ENCODE measurements around the gene OSTC.

Gene OSTC

GRCh38 chr4:108624263-108625056, 25.9 kb upstream of the OSTC start:
- DNase-seq: no peak
- TF ChIP-seq POLR2A (IDR thresholded peaks at IDR 0.05; ENCODE audit: low read length): no peak
- TF ChIP-seq GATA1 (IDR thresholded peaks at IDR 0.05; ENCODE audit: low read depth, low read length): no peak

DNA sequence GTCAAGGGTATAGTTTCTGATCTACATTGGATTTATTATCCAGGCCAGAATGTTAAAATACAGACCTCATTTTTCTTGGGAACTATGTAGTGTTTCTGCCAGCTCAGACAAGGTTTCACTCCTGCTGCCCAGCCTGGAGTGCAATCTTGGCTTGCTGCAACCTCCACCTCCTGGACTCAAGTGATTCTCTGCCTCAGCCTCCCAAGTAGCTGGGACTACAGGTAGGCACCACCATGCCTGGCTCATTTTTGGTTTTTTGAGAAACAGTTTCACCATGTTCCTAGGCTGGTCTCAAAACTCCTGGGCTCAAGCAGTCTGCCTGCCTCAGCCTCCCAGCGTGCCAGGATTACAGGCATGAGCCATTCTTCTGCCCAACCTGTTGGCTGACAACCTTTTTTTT, 24.3 kb upstream of the OSTC start:
- no peak for DNase-seq
- no peak for TF ChIP-seq GATA1 (IDR thresholded peaks at IDR 0.05; ENCODE audit: low read depth, low read length)
- no peak for TF ChIP-seq POLR2A (IDR thresholded peaks at IDR 0.05; ENCODE audit: low read length)

- DNase-seq: no peak
- TF ChIP-seq POLR2A (IDR thresholded peaks at IDR 0.05; ENCODE audit: low read length): no peak
- TF ChIP-seq GATA1 (IDR thresholded peaks at IDR 0.05; ENCODE audit: low read depth, low read length): no peak
These were observed 22.0 kb upstream of the OSTC start for GRCh38 chr4:108628411-108628810.

- no peak for DNase-seq
- no peak for TF ChIP-seq GATA1 (IDR thresholded peaks at IDR 0.05; ENCODE audit: low read depth, low read length)
- no peak for TF ChIP-seq POLR2A (IDR thresholded peaks at IDR 0.05; ENCODE audit: low read length)
These were observed 15.2 kb upstream of the OSTC start for GRCh38 chr4:108635070-108635655.

GRCh38 chr4:108636246-108636645, 14.2 kb upstream of the OSTC start:
- DNase-seq: no peak
- TF ChIP-seq POLR2A (IDR thresholded peaks at IDR 0.05; ENCODE audit: low read length): no peak
- TF ChIP-seq GATA1 (IDR thresholded peaks at IDR 0.05; ENCODE audit: low read depth, low read length): no peak

DNA sequence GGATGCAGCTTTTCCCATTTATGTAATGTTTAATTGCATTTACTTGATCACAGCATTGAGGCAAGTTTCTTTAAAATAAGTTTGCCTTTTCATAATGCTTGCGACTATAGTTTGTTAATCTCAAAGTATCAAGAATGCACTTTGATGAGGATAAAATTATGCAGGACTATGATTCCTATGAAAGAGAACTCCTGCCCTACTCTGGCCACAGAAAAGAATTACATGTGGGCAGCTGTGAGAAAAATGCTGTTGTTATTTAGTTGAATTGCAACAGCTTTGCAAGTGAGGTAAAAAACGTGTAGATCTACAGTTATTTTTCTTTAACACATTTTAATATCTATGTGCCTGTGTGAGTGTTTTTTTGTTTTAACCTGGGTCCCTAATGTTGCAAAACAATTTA, 12.5 kb upstream of the OSTC start:
- no peak for TF ChIP-seq GATA1 (IDR thresholded peaks at IDR 0.05; ENCODE audit: low read depth, low read length)
- no peak for DNase-seq

GRCh38 chr4:108644237-108644636, 6.2 kb upstream of the OSTC start:
- no peak for DNase-seq
- TF ChIP-seq POLR2A (IDR thresholded peaks at IDR 0.05; ENCODE audit: low read length): no peak
- no peak for TF ChIP-seq GATA1 (IDR thresholded peaks at IDR 0.05; ENCODE audit: low read depth, low read length)

GRCh38 chr4:108646706-108647105, 3.7 kb upstream of the OSTC start:
- TF ChIP-seq POLR2A (IDR thresholded peaks at IDR 0.05; ENCODE audit: low read length): no peak
- TF ChIP-seq GATA1 (IDR thresholded peaks at IDR 0.05; ENCODE audit: low read depth, low read length): no peak
- DNase-seq: no peak

DNA sequence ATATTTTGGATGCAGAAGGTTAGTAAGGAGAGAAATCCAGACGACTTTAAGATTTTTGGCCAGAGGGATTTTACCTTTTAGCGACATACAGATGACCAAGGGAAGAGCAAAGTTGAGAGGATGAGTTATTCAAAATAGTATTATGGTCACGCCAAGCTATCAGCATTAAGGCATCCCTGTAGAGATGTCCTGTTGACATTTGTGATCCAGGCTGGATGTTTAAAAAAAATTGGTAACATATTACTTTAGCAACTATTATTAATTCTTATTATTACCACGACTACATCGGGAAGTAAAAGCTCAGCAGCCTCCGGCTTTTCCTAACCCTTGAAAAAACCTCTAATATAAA, 562 bp upstream of the OSTC start:
- TF ChIP-seq POLR2A (IDR thresholded peaks at IDR 0.05; ENCODE audit: low read length) (no peak), GATA1 (IDR thresholded peaks at IDR 0.05; ENCODE audit: low read depth, low read length) (no peak)

GRCh38 chr4:108651014-108651791, 804 bp downstream of the OSTC start:
- TF ChIP-seq GATA1 (IDR thresholded peaks at IDR 0.05; ENCODE audit: low read depth, low read length) (no peak), POLR2A (IDR thresholded peaks at IDR 0.05; ENCODE audit: low read length) (no peak)

More for the DNA sequence above, 562 bp upstream of the OSTC start:
- DNase-seq: no peak

GRCh38 chr4:108662629-108663028, 12.2 kb downstream of the OSTC start:
- no peak for DNase-seq
- TF ChIP-seq GATA1 (IDR thresholded peaks at IDR 0.05; ENCODE audit: low read depth, low read length) (no peak), POLR2A (IDR thresholded peaks at IDR 0.05; ENCODE audit: low read length) (no peak)

More at GRCh38 chr4:108651014-108651791, 804 bp downstream of the OSTC start:
- peak; percentile 56 to 63 for DNase-seq

GRCh38 chr4:108674356-108674977, 24.1 kb downstream of the OSTC start:
- DNase-seq: no peak
- TF ChIP-seq GATA1 (IDR thresholded peaks at IDR 0.05; ENCODE audit: low read depth, low read length) (no peak), POLR2A (IDR thresholded peaks at IDR 0.05; ENCODE audit: low read length) (no peak)

DNA sequence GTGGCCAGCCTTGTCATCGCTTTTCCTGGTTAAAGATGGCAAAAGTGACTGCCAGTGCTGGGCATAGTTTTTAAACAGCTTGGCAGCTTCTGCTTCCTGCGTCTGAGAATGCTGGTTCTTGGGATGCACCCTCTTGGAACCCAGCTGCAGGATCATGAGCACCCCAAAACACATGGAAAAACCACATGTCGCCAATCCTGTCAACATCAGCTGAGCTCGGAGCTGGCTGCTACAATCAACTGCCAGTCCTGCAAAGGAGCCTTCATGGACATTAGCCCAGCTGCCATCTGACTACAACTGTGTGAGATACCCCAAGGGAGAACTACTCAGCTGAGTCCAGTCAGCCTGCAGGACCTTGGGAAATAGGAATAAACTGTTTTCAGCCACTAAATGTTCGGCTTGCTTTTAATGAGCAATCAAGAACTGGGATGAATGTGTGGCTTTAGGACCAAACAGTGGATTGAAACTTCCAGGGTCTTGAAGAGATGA, 31.0 kb downstream of the OSTC start:
- no peak for TF ChIP-seq POLR2A (IDR thresholded peaks at IDR 0.05; ENCODE audit: low read length)
- TF ChIP-seq GATA1 (IDR thresholded peaks at IDR 0.05; ENCODE audit: low read depth, low read length): no peak
- no peak for DNase-seq

DNA sequence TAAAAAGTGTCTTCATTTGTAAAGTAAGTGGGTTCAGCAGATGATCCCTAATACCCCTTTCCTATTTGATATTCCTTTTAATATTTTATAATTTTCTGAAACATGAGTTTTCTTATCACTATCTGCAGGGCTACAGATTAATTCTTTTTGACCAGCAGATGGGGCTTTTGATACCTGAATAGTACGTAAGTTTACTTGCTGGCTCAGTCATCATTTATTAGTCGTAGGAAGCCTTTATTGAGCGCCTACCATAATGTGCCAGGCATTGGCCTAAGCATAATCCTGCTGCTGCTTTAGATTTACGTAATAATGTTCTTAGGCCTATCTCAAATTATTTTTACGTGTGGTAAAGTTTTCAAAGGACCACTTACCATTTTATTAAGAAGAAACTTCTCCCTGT, 33.1 kb downstream of the OSTC start:
- DNase-seq: peak; percentile 15 to 33
- no peak for TF ChIP-seq GATA1 (IDR thresholded peaks at IDR 0.05; ENCODE audit: low read depth, low read length)
- TF ChIP-seq POLR2A (IDR thresholded peaks at IDR 0.05; ENCODE audit: low read length): no peak
